HuH-7 (cell line): ENCODE data around the gene FAM228A.
"Not testable (repeated sequence)": the region's sequence is repeated elsewhere in the genome, so short reads cannot be mapped to it uniquely, and the experiment has no call there.

ENCODE experiments used
- DNase-seq: peaks from one replicate; pipeline ENCODE4 v3.0.0; 2011; ENCODE audit warnings: low spot score

FAM228A gene

GRCh38 chr2:24191156-24191555, 16.3 kb downstream of the FAM228A start:
- no peak for DNase-seq

GRCh38 chr2:24191848-24192247, 17.0 kb downstream of the FAM228A start:
- DNase-seq = no peak

GRCh38 chr2:24197213-24197612, 22.4 kb downstream of the FAM228A start:
- DNase-seq = not testable (repeated sequence)

GRCh38 chr2:24199968-24200590, 25.2 kb downstream of the FAM228A start:
- DNase-seq = no peak

GRCh38 chr2:24200799-24201198, 25.9 kb downstream of the FAM228A start:
- DNase-seq = no peak

GRCh38 chr2:24203029-24203786, 28.4 kb downstream of the FAM228A start:
- no peak for DNase-seq

- DNase-seq = no peak
Observed at GRCh38 chr2:24203787-24204150, 28.9 kb downstream of the FAM228A start.

- no peak for DNase-seq
Observed at GRCh38 chr2:24204505-24204904, 29.7 kb downstream of the FAM228A start.

- no peak for DNase-seq
Observed at GRCh38 chr2:24205131-24205530, 30.3 kb downstream of the FAM228A start.

GRCh38 chr2:24206242-24206641, 31.4 kb downstream of the FAM228A start:
- DNase-seq = no peak

GRCh38 chr2:24206714-24207113, 31.9 kb downstream of the FAM228A start:
- DNase-seq = no peak

GRCh38 chr2:24207359-24207758, 32.5 kb downstream of the FAM228A start:
- no peak for DNase-seq

GRCh38 chr2:24208490-24208889, 33.6 kb downstream of the FAM228A start:
- DNase-seq = no peak

- DNase-seq = no peak
Observed at GRCh38 chr2:24209389-24210105, 34.7 kb downstream of the FAM228A start.

GRCh38 chr2:24210106-24210455, 35.2 kb downstream of the FAM228A start:
- DNase-seq = no peak

GRCh38 chr2:24210723-24211122, 35.9 kb downstream of the FAM228A start:
- DNase-seq = no peak

- no peak for DNase-seq
Observed at GRCh38 chr2:24211408-24211807, 36.6 kb downstream of the FAM228A start.

- no peak for DNase-seq
Observed at GRCh38 chr2:24214880-24215279, 40.0 kb downstream of the FAM228A start.

- DNase-seq = no peak
Observed at GRCh38 chr2:24220554-24221291, 45.9 kb downstream of the FAM228A start.

- no peak for DNase-seq
Observed at GRCh38 chr2:24221343-24222050, 46.6 kb downstream of the FAM228A start.

- no peak for DNase-seq
Observed at GRCh38 chr2:24222946-24223345, 48.1 kb downstream of the FAM228A start.
